Measurements from ENCODE around the gene ATF7IP2. TPM values are rescaled to one million over a fixed set of nuclear protein-coding genes. Genes with fewer than 3 reads are reported as not detected.

ATF7IP2 gene
- total and polyA plus RNA-seq, 9 of the 15 experiments (the other 6 are each of a cell fraction or from before 2014, with no cell fraction given): 131 to 515 (median 196) TPM

- DNase-seq (ENCODE audit: extremely low read depth in 1 of 4, low spot score in 3 of 4) (no peak), FAIRE-seq (no peak), ATAC-seq (no peak)
- Histone ChIP-seq H2AFZ (ENCODE audit: low read depth, low read length) (no peak overlapping the region), H3K4me1 (replicated peaks in 1 of 2; ENCODE audit: control insufficient read depth in 2 of 2, insufficient read depth in 2 of 2, low read length in 2 of 2) (peaks cover 6 to 15% of the 10 kb centered on the region in 2 experiments), H3K79me2 (ENCODE audit: control insufficient read depth, insufficient read depth, low read length) (no peaks in the 10 kb centered on the region), H3K4me2 (ENCODE audit: insufficient read depth, low read length) (no peak overlapping the region), H3K27ac (ENCODE audit: extremely low read depth, low read depth, low read length) (no peak overlapping the region), H3K9me1 (ENCODE audit: control insufficient read depth, insufficient read depth, low read length) (no peaks in the 10 kb centered on the region), H3K27me3 (ENCODE audit: control insufficient read depth in 2 of 2, insufficient read depth in 2 of 2, low read length in 2 of 2) (no peaks in the 10 kb centered on the region), H4K20me1 (replicated peaks; ENCODE audit: control insufficient read depth, insufficient read depth, low read length) (no peaks in the 10 kb centered on the region), H3K9ac (ENCODE audit: insufficient read depth in 1 of 2, low read depth in 2 of 2, low read length in 2 of 2) (no peak overlapping the region), H3K9me3 (replicated peaks; ENCODE audit: control insufficient read depth, insufficient read depth, low read depth, low read length) (peaks cover 11% of the 10 kb centered on the region), H3K4me3 (no peak overlapping the region), H3K36me3 (ENCODE audit: control insufficient read depth, insufficient read depth, low read length) (no peaks in the 10 kb centered on the region)
- no TSS peak for BruUV-seq (replicated peaks)
- POLR2A ChIA-PET: interaction anchor here (0.6 to 1.1 kb wide), 2 partner anchors 107 to 154 kb away, joined by 3 read pairs; partner anchors contain the start of gene ATF7IP2
- CTCF ChIA-PET (ENCODE audit: low intra/inter-chr PET ratio): no interaction called here
- WGBS (ENCODE audit: insufficient coverage, low coverage, missing lambda C conversion rate): 60% methylated on average over 8 of the region's 8 CpGs
- in situ Hi-C loops (cut with MboI): no loop called here
- intact Hi-C loops (cut with micrococcal nuclease): no loop called here
- no peak for TF ChIP-seq RCOR1 (IDR thresholded peaks at IDR 0.05; ENCODE audit: borderline replicate concordance in 1 of 2, low read depth in 2 of 2, low read length in 2 of 2)
- TF ChIP-seq, protein P1, sequence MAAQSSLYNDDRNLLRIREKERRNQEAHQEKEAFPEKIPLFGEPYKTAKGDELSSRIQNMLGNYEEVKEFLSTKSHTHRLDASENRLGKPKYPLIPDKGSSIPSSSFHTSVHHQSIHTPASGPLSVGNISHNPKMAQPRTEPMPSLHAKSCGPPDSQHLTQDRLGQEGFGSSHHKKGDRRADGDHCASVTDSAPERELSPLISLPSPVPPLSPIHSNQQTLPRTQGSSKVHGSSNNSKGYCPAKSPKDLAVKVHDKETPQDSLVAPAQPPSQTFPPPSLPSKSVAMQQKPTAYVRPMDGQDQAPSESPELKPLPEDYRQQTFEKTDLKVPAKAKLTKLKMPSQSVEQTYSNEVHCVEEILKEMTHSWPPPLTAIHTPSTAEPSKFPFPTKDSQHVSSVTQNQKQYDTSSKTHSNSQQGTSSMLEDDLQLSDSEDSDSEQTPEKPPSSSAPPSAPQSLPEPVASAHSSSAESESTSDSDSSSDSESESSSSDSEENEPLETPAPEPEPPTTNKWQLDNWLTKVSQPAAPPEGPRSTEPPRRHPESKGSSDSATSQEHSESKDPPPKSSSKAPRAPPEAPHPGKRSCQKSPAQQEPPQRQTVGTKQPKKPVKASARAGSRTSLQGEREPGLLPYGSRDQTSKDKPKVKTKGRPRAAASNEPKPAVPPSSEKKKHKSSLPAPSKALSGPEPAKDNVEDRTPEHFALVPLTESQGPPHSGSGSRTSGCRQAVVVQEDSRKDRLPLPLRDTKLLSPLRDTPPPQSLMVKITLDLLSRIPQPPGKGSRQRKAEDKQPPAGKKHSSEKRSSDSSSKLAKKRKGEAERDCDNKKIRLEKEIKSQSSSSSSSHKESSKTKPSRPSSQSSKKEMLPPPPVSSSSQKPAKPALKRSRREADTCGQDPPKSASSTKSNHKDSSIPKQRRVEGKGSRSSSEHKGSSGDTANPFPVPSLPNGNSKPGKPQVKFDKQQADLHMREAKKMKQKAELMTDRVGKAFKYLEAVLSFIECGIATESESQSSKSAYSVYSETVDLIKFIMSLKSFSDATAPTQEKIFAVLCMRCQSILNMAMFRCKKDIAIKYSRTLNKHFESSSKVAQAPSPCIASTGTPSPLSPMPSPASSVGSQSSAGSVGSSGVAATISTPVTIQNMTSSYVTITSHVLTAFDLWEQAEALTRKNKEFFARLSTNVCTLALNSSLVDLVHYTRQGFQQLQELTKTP (IDR thresholded peaks at IDR 0.05; ENCODE audit: low read depth in 1 of 2, partially characterized antibody in 2 of 2): no peak
- TF ChIP-seq RAD21 (CRISPR knock-in tag; conservative IDR thresholded peaks at IDR 0.05 in 1 of 2, IDR thresholded peaks at IDR 0.05 in 1 of 2): no peak
- TF ChIP-seq CBX8 (IDR thresholded peaks at IDR 0.05; ENCODE audit: borderline replicate concordance, extremely low read depth, low read depth, low read length, poor library complexity, severe bottlenecking): no peak
- no peak for TF ChIP-seq SUPT5H (IDR thresholded peaks at IDR 0.05)
- no peak for TF ChIP-seq NFXL1 (CRISPR knock-in tag; IDR thresholded peaks at IDR 0.05)
- TF ChIP-seq ZFP91 (CRISPR knock-in tag; IDR thresholded peaks at IDR 0.05): no peak
- TF ChIP-seq CBFA2T3 (IDR thresholded peaks at IDR 0.05): no peak
- no peak for TF ChIP-seq ZNF644 (tag; IDR thresholded peaks at IDR 0.05; ENCODE audit: low read depth)
These were observed 107.4 kb downstream of the ATF7IP2 start for GRCh38 chr16:10493276-10493675.
